HEK293 (cell line): ENCODE data around the gene TBC1D14.

Source experiments
- CTCF ChIP-seq: fragments of 450-650 bp; formaldehyde crosslinking; IDR thresholded peaks from 2 replicates; pipeline ENCODE4 v1.5.1; 2016; ENCODE audit warnings: missing biosample characterization, missing genetic modification characterization
- ZBTB1 ChIP-seq: fragments of 450-650 bp; formaldehyde crosslinking; IDR thresholded peaks from 2 replicates; pipeline ENCODE4 v1.5.1; 2016; ENCODE audit warnings: missing biosample characterization, missing genetic modification characterization
- ZBTB26 ChIP-seq: fragments of 450-650 bp; formaldehyde crosslinking; optimal IDR thresholded peaks from 2 replicates; pipeline ENCODE3; 2016; ENCODE audit warnings: missing biosample characterization, mild to moderate bottlenecking, missing genetic modification characterization
- ZNF239 ChIP-seq: fragments of 450-650 bp; formaldehyde crosslinking; IDR thresholded peaks from 2 replicates; pipeline ENCODE4 v1.5.1; 2016; ENCODE audit warnings: missing biosample characterization, missing genetic modification characterization
- ZNF292 ChIP-seq: fragments of 450-650 bp; formaldehyde crosslinking; IDR thresholded peaks from 2 replicates; pipeline ENCODE4 v1.5.1; 2016; ENCODE audit warnings: low read depth, missing biosample characterization, missing genetic modification characterization, borderline replicate concordance

GRCh38 chr4:6898763-6899162, 10.9 kb upstream of the TBC1D14 start:
- no peak for TF ChIP-seq ZNF239 (tag by site-specific recombination)
- TF ChIP-seq CTCF (tag by site-specific recombination), result no peak
- TF ChIP-seq ZNF292, result no peak
- no peak for TF ChIP-seq ZBTB26 (tag by site-specific recombination)
- TF ChIP-seq ZBTB1 (tag by site-specific recombination), result no peak
